Loucy (cell line): ENCODE results near the gene ARL5C.

Source experiments
- H2AFZ ChIP-seq: fragments of 200-600 bp; sonication (generic); 2 replicates; pipeline ENCODE4 v1.6.0; 2016; ENCODE audit warnings: antibody characterized with exemption, mild to moderate bottlenecking, low read length, moderate library complexity
- H3F3A ChIP-seq: fragments of 200-600 bp; 2 replicates; pipeline ENCODE4 v1.6.0; 2016; ENCODE audit warnings: antibody characterized with exemption, low read depth, mild to moderate bottlenecking
- H3K27me3 ChIP-seq: fragments of 200-600 bp; sonication (generic); 2 replicates; pipeline ENCODE4 v1.6.1; 2014; ENCODE audit warnings: low read length, mild to moderate bottlenecking; ENCODE audit not compliant: insufficient read depth, poor library complexity, severe bottlenecking
- H3K36me3 ChIP-seq: fragments of 200-600 bp; sonication (generic); 2 replicates; pipeline ENCODE4 v1.6.1; 2016; ENCODE audit warnings: low read length; ENCODE audit not compliant: insufficient read depth
- H3K4me1 ChIP-seq: fragments of 200-600 bp; sonication (generic); 2 replicates; pipeline ENCODE4 v1.5.1; 2014; ENCODE audit warnings: low read length, mild to moderate bottlenecking; ENCODE audit not compliant: insufficient read depth, poor library complexity, severe bottlenecking
- H3K4me2 ChIP-seq: fragments of 200-600 bp; sonication (generic); 2 replicates; pipeline ENCODE4 v1.6.0; 2014; ENCODE audit warnings: antibody characterized with exemption, low read length, low read depth, mild to moderate bottlenecking; ENCODE audit not compliant: poor library complexity, severe bottlenecking
- H3K4me3 ChIP-seq: fragments of 200-600 bp; sonication (generic); 2 replicates; pipeline ENCODE4 v1.5.1; 2014; ENCODE audit warnings: low read length, mild to moderate bottlenecking, mixed read lengths; ENCODE audit not compliant: poor library complexity, severe bottlenecking
- H3K79me2 ChIP-seq: fragments of 200-600 bp; sonication (generic); 2 replicates; pipeline ENCODE4 v1.6.1; 2014; ENCODE audit warnings: low read length; ENCODE audit not compliant: insufficient read depth
- H3K9ac ChIP-seq: fragments of 200-600 bp; sonication (generic); 2 replicates; pipeline ENCODE4 v1.6.0; 2014; ENCODE audit warnings: mild to moderate bottlenecking, low read depth, low read length, moderate library complexity; ENCODE audit not compliant: poor library complexity, severe bottlenecking
- H3K9me2 ChIP-seq: fragments of 200-600 bp; sonication (generic); replicated peaks from 2 replicates; pipeline ENCODE4 v1.6.1; 2016; ENCODE audit warnings: low read depth, low read length, mixed read lengths
- H3K9me3 ChIP-seq: fragments of 200-600 bp; sonication (generic); 2 replicates; pipeline ENCODE4 v1.6.1; 2014; ENCODE audit warnings: mild to moderate bottlenecking, antibody characterized with exemption, low read length, low read depth; ENCODE audit not compliant: insufficient read depth
- H4K20me1 ChIP-seq: fragments of 200-600 bp; sonication (generic); 2 replicates; pipeline ENCODE4 v1.6.0; 2014; ENCODE audit warnings: antibody characterized with exemption, low read length, mild to moderate bottlenecking; ENCODE audit not compliant: insufficient read depth, poor library complexity, severe bottlenecking
- EZH2phosphoT487 ChIP-seq: fragments of 200-600 bp; IDR thresholded peaks from 2 replicates; pipeline ENCODE4 v1.6.1; 2018; ENCODE audit warnings: antibody characterized with exemption, mild to moderate bottlenecking, moderate library complexity, borderline replicate concordance
- TF ChIP-seq, protein P1 (sequence below): fragments of 200-600 bp; sonication (generic); conservative IDR thresholded peaks from 2 replicates; pipeline ENCODE4 v1.5.1; 2014; ENCODE audit warnings: mild to moderate bottlenecking, antibody characterized with exemption, low read length

The ARL5C gene

DNA sequence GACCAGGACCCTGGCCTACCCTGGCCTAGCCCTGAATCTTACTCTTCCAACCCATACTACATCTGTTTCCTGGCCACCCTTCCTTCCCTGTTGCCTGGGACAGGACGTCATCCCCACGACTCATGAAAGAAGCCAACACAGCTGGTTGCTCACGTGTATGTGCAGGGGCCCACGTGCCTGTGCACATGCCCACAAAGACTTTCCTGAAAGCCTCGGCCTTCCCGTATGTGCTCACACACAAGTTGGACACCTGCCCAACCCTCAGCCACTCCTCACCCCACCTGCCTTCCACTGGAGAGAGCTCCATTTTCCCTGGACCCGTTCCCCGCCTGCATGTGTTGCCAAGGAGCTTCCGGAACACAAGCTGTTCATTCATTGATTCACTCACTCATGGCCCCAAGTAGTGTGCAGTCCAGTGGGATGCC lies 21.5 kb downstream of the ARL5C start:
- Histone ChIP-seq H2AFZ (no peak overlapping the region), H3K27me3 (no peaks in the 10 kb centered on the region), H3K4me3 (no peak overlapping the region), H3K4me2 (no peak overlapping the region), H4K20me1 (no peaks in the 10 kb centered on the region), H3F3A (no peaks in the 10 kb centered on the region), H3K79me2 (no peaks in the 10 kb centered on the region), H3K36me3 (no peaks in the 10 kb centered on the region), H3K9me3 (no peaks in the 10 kb centered on the region), H3K9me2 (no peaks in the 10 kb centered on the region), H3K4me1 (no peaks in the 10 kb centered on the region), H3K9ac (no peak overlapping the region)
- TF ChIP-seq, protein P1, sequence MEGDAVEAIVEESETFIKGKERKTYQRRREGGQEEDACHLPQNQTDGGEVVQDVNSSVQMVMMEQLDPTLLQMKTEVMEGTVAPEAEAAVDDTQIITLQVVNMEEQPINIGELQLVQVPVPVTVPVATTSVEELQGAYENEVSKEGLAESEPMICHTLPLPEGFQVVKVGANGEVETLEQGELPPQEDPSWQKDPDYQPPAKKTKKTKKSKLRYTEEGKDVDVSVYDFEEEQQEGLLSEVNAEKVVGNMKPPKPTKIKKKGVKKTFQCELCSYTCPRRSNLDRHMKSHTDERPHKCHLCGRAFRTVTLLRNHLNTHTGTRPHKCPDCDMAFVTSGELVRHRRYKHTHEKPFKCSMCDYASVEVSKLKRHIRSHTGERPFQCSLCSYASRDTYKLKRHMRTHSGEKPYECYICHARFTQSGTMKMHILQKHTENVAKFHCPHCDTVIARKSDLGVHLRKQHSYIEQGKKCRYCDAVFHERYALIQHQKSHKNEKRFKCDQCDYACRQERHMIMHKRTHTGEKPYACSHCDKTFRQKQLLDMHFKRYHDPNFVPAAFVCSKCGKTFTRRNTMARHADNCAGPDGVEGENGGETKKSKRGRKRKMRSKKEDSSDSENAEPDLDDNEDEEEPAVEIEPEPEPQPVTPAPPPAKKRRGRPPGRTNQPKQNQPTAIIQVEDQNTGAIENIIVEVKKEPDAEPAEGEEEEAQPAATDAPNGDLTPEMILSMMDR = no peak
- TF ChIP-seq EZH2phosphoT487 = no peak

DNA sequence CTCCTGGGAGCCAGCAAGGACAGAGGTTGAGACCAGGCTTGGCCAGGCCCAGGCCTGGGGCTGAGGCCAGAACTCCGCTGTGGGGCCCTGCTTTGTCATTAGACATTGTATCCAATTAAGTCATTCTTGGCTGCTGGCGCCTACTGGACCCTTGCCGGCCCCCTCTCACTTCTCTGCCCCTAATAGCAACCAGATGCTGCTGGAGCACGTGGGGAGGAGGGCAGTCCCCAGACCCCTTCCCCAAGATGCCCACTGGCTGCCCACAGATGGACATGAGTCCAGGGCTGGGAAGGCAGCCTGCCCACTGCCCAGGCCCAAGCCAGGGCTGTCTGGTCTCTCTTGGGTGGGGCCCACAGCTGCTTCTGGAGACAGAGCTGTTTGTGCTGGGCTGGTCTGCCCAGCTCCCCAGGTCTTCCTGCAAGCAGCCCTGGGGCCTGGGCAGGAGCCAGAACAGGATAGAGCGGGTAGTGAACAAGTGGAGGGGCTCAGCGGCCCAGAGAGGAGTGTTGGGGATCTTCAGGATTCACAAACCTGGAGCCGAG lies 22.3 kb downstream of the ARL5C start:
- no peak overlapping the region for H2AFZ ChIP-seq
- H3K9me3 ChIP-seq = no peaks in the 10 kb centered on the region
- H3K79me2 ChIP-seq = no peaks in the 10 kb centered on the region
- H3K9ac ChIP-seq = no peak overlapping the region
- no peaks in the 10 kb centered on the region for H3K4me1 ChIP-seq
- no peak overlapping the region for H3K4me3 ChIP-seq
- H4K20me1 ChIP-seq = no peaks in the 10 kb centered on the region
- H3K9me2 ChIP-seq = no peaks in the 10 kb centered on the region
- H3K4me2 ChIP-seq = no peak overlapping the region
- TF ChIP-seq, protein P1 = no peak
- TF ChIP-seq EZH2phosphoT487 = no peak
- no peaks in the 10 kb centered on the region for H3K36me3 ChIP-seq
- H3K27me3 ChIP-seq = no peaks in the 10 kb centered on the region
- H3F3A ChIP-seq = no peaks in the 10 kb centered on the region

DNA sequence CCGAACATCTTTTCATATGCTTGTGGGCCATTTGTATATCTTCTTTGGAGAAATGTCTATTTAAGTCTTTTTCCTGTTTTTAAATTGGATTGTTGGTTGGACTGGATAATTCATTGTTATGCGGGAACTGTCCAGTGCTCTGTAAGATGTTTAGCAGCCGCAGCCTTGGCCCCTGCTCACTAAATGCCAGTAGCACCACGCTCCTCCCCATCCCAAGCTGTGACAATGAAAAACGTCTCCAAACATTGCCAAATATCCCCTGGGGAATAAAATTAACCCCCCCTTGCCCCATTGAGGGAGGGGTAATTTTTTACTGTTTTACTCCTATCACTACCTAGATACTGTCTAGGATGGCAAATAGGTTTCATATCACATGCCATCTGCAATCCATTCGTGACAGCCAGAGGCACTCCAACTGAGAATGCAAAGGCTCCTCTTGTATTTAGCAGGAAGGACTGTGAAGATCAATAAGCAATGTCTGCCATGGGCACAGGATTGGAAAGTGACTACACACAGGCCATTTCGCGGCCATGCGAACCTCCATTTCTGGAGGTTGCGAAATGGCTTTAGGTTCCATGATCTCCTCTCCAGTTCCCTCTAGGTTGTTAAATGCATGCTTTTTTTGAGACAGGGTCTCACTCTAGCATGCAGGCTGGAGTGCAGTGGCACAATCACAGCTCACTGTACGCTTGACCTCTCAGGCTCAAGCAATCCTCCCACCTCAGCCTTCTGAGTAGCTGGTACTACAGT lies 23.9 kb downstream of the ARL5C start:
- H3K9me3 ChIP-seq = no peaks in the 10 kb centered on the region
- no peaks in the 10 kb centered on the region for H3K36me3 ChIP-seq
- H3K9ac ChIP-seq = no peak overlapping the region
- H4K20me1 ChIP-seq = no peaks in the 10 kb centered on the region
- no peaks in the 10 kb centered on the region for H3K4me1 ChIP-seq
- H3K4me2 ChIP-seq = no peak overlapping the region
- no peak overlapping the region for H3K4me3 ChIP-seq
- H2AFZ ChIP-seq = no peak overlapping the region
- no peaks in the 10 kb centered on the region for H3F3A ChIP-seq
- H3K79me2 ChIP-seq = no peaks in the 10 kb centered on the region
- H3K27me3 ChIP-seq = no peaks in the 10 kb centered on the region
- TF ChIP-seq, protein P1 = no peak
- TF ChIP-seq EZH2phosphoT487 = no peak
- no peaks in the 10 kb centered on the region for H3K9me2 ChIP-seq
